Urinary bladder (tissue), 4 donors: ENCODE results near the gene RALB. TPM values are rescaled to one million over a fixed set of nuclear protein-coding genes. Genes with fewer than 3 reads are reported as not detected.
"Not testable (repeated sequence)": the region's sequence is repeated elsewhere in the genome, so short reads cannot be mapped to it uniquely, and the experiment has no call there.

Experiments used
- DNase-seq: peaks from one replicate; pipeline ENCODE4 v3.0.0-alpha.2; 2015; ENCODE audit errors: extremely low spot score
- H3K27ac ChIP-seq: one replicate; pipeline ENCODE4 v1.5.1; 2013; ENCODE audit warnings: low read depth, mild to moderate bottlenecking, moderate library complexity
- H3K36me3 ChIP-seq: one replicate; pipeline ENCODE4 v1.6.1; 2013; ENCODE audit warnings: mild to moderate bottlenecking, moderate library complexity; ENCODE audit not compliant: insufficient read depth
- H3K4me1 ChIP-seq: one replicate; pipeline ENCODE4 v1.6.1; 2013; ENCODE audit warnings: mild to moderate bottlenecking, moderate library complexity; ENCODE audit not compliant: insufficient read depth
- H3K4me3 ChIP-seq: one replicate; pipeline ENCODE4 v1.5.1; 2013; ENCODE audit warnings: low read depth, low read length
- WGBS: extraction: QIAGEN DNeasy Blood & Tissue Kit; methylation state at CpG from one replicate; pipeline ENCODE4 v1.1.7; 2013; 5-methylcytosine and 5-hydroxymethylcytosine counted together
- polyA plus RNA-seq: library from polyadenylated mRNA; stranded (reverse); fragments of 200-250 nt; gene quantifications from one replicate; pipeline ENCODE4 v1.2.3, GENCODE V29; 2013
- total RNA-seq: library from RNA; depleted of rRNA; stranded (reverse); fragments of >200 nt; gene quantifications from one replicate; pipeline ENCODE4 v1.2.3, GENCODE V29; 2014
- donor health status: healthy with polysubstance abuse.
- donor health status: healthy.

The RALB gene
- total and polyA plus RNA-seq, 2 donors: 60.9 to 72.2 TPM

GRCh38 chr2:120308038-120308910, 55.6 kb downstream of the RALB start:
- no peak for DNase-seq
- WGBS: 94% methylated on average over 16 of the region's 16 CpGs
- Histone ChIP-seq H3K36me3 (no peaks in the 10 kb centered on the region), H3K27ac (no peak overlapping the region), H3K4me1 (no peaks in the 10 kb centered on the region), H3K4me3 (no peak overlapping the region)

- H3K4me1 ChIP-seq: no peaks in the 10 kb centered on the region
- H3K36me3 ChIP-seq: no peaks in the 10 kb centered on the region
- no peak for DNase-seq
- 97% methylated on average over 6 of the region's 6 CpGs for WGBS
- no peak overlapping the region for H3K27ac ChIP-seq
- H3K4me3 ChIP-seq: no peak overlapping the region
Measured at GRCh38 chr2:120310136-120310535, 57.5 kb downstream of the RALB start.

GRCh38 chr2:120310841-120311240, 58.2 kb downstream of the RALB start:
- not testable (repeated sequence) for H3K4me3 ChIP-seq, H3K4me1 ChIP-seq, H3K27ac ChIP-seq, DNase-seq, H3K36me3 ChIP-seq
- 95% methylated on average over 8 of the region's 8 CpGs for WGBS

GRCh38 chr2:120312076-120312475, 59.4 kb downstream of the RALB start:
- Histone ChIP-seq H3K4me3 (no peak overlapping the region), H3K36me3 (no peaks in the 10 kb centered on the region), H3K4me1 (no peaks in the 10 kb centered on the region), H3K27ac (no peak overlapping the region)
- WGBS: 92% methylated on average over 6 of the region's 6 CpGs
- no peak for DNase-seq

- no peak overlapping the region for H3K27ac ChIP-seq
- WGBS: 4% methylated on average over 38 of the region's 38 CpGs
Measured at GRCh38 chr2:120312860-120313694, 60.4 kb downstream of the RALB start.

GRCh38 chr2:120313695-120314615, 61.3 kb downstream of the RALB start:
- no peak overlapping the region for H3K27ac ChIP-seq
- no peaks in the 10 kb centered on the region for H3K36me3 ChIP-seq
- no peak for DNase-seq
- 66% methylated on average over 39 of the region's 39 CpGs for WGBS
- peak overlapping the region; percentile 27 for H3K4me3 ChIP-seq
- H3K4me1 ChIP-seq: no peaks in the 10 kb centered on the region

More at GRCh38 chr2:120312860-120313694, 60.4 kb downstream of the RALB start:
- DNase-seq: peak; percentile 74
- no peaks in the 10 kb centered on the region for H3K36me3 ChIP-seq
- H3K4me3 ChIP-seq: peak overlapping the region; percentile 27
- H3K4me1 ChIP-seq: no peaks in the 10 kb centered on the region

GRCh38 chr2:120314690-120315366, 62.2 kb downstream of the RALB start:
- Histone ChIP-seq H3K36me3 (no peaks in the 10 kb centered on the region), H3K27ac (no peak overlapping the region), H3K4me3 (no peak overlapping the region), H3K4me1 (no peaks in the 10 kb centered on the region)
- 89% methylated on average over 19 of the region's 19 CpGs for WGBS
- no peak for DNase-seq

- Histone ChIP-seq H3K36me3 (no peaks in the 10 kb centered on the region), H3K27ac (no peak overlapping the region), H3K4me3 (no peak overlapping the region), H3K4me1 (no peaks in the 10 kb centered on the region)
- DNase-seq: no peak
- WGBS: 93% methylated on average over 17 of the region's 17 CpGs
Measured at GRCh38 chr2:120315367-120316033, 62.8 kb downstream of the RALB start.

GRCh38 chr2:120316071-120316470, 63.4 kb downstream of the RALB start:
- Histone ChIP-seq H3K4me1 (no peaks in the 10 kb centered on the region), H3K36me3 (no peaks in the 10 kb centered on the region), H3K4me3 (no peak overlapping the region), H3K27ac (no peak overlapping the region)
- 90% methylated on average over 5 of the region's 5 CpGs for WGBS
- no peak for DNase-seq

GRCh38 chr2:120316528-120317179, 64.0 kb downstream of the RALB start:
- 94% methylated on average over 15 of the region's 15 CpGs for WGBS
- no peak overlapping the region for H3K27ac ChIP-seq
- no peaks in the 10 kb centered on the region for H3K4me1 ChIP-seq
- no peaks in the 10 kb centered on the region for H3K36me3 ChIP-seq
- no peak overlapping the region for H3K4me3 ChIP-seq
- DNase-seq: no peak

- Histone ChIP-seq H3K4me3 (no peak overlapping the region), H3K27ac (no peak overlapping the region), H3K36me3 (no peaks in the 10 kb centered on the region), H3K4me1 (no peaks in the 10 kb centered on the region)
- DNase-seq: no peak
Measured at GRCh38 chr2:120317180-120317533, 64.5 kb downstream of the RALB start.

- DNase-seq: no peak
- H3K4me3 ChIP-seq: no peak overlapping the region
- no peak overlapping the region for H3K27ac ChIP-seq
- H3K36me3 ChIP-seq: no peaks in the 10 kb centered on the region
- 94% methylated on average over 8 of the region's 8 CpGs for WGBS
- H3K4me1 ChIP-seq: no peaks in the 10 kb centered on the region
Measured at GRCh38 chr2:120317916-120318315, 65.3 kb downstream of the RALB start.
